Measurements from ENCODE around the gene FAXC. TPM values are rescaled to one million over a fixed set of nuclear protein-coding genes. Genes with fewer than 3 reads are reported as not detected.

FAXC gene
- total RNA-seq, 1 donor from 2014 or later, result 6.6 TPM

- no peaks in the 10 kb centered on the region for H3K4me1 ChIP-seq
- no peak overlapping the region for H3K27ac ChIP-seq
- no peaks in the 10 kb centered on the region for H3K27me3 ChIP-seq
- H3K4me3 ChIP-seq, result no peak overlapping the region
- no peaks in the 10 kb centered on the region for H3K9me3 ChIP-seq
- H3K36me3 ChIP-seq, result no peaks in the 10 kb centered on the region
- no peak for DNase-seq (ENCODE audit: extremely low spot score in 2 of 2)
- intact Hi-C loops (cut with DNase I), result no loop called here
- TF ChIP-seq POLR2A (IDR thresholded peaks at IDR 0.05), result no peak
- no peak for TF ChIP-seq POLR2AphosphoS5 (IDR thresholded peaks at IDR 0.05; ENCODE audit: insufficient read depth in 1 of 2, low read depth in 1 of 2)
- TF ChIP-seq CTCF (IDR thresholded peaks at IDR 0.05), result no peak
Observed at GRCh38 chr6:99252421-99252820, 97.1 kb downstream of the FAXC start.

GRCh38 chr6:99250476-99250875 is 99.0 kb downstream of the FAXC start:
- TF ChIP-seq POLR2A (IDR thresholded peaks at IDR 0.05) (no peak), POLR2AphosphoS5 (IDR thresholded peaks at IDR 0.05; ENCODE audit: insufficient read depth in 1 of 2, low read depth in 1 of 2) (no peak), CTCF (IDR thresholded peaks at IDR 0.05) (no peak)
- DNase-seq (ENCODE audit: extremely low spot score in 2 of 2), result no peak
- no peak overlapping the region for H3K4me3 ChIP-seq

GRCh38 chr6:99246602-99247001 is 102.9 kb downstream of the FAXC start:
- no peak overlapping the region for H3K4me3 ChIP-seq
- H3K36me3 ChIP-seq, result no peaks in the 10 kb centered on the region
- no peak overlapping the region for H3K27ac ChIP-seq
- DNase-seq (ENCODE audit: extremely low spot score in 2 of 2), result no peak
- no peaks in the 10 kb centered on the region for H3K27me3 ChIP-seq
- no peak for TF ChIP-seq CTCF (IDR thresholded peaks at IDR 0.05)
- no peak for TF ChIP-seq POLR2AphosphoS5 (IDR thresholded peaks at IDR 0.05; ENCODE audit: insufficient read depth in 1 of 2, low read depth in 1 of 2)
- no peak for TF ChIP-seq POLR2A (IDR thresholded peaks at IDR 0.05)
- H3K9me3 ChIP-seq, result no peaks in the 10 kb centered on the region
- intact Hi-C loops (cut with DNase I), result no loop called here
- H3K4me1 ChIP-seq, result no peaks in the 10 kb centered on the region

More at GRCh38 chr6:99250476-99250875, 99.0 kb downstream of the FAXC start:
- H3K27me3 ChIP-seq, result no peaks in the 10 kb centered on the region
- intact Hi-C loops (cut with DNase I), result no loop called here
- no peaks in the 10 kb centered on the region for H3K9me3 ChIP-seq
- no peak overlapping the region for H3K27ac ChIP-seq
- no peaks in the 10 kb centered on the region for H3K4me1 ChIP-seq
- no peaks in the 10 kb centered on the region for H3K36me3 ChIP-seq

- H3K4me1 ChIP-seq, result no peaks in the 10 kb centered on the region
- H3K27me3 ChIP-seq, result no peaks in the 10 kb centered on the region
- no peak overlapping the region for H3K4me3 ChIP-seq
- intact Hi-C loops (cut with DNase I), result no loop called here
- DNase-seq (ENCODE audit: extremely low spot score in 2 of 2), result no peak
- no peaks in the 10 kb centered on the region for H3K36me3 ChIP-seq
- H3K9me3 ChIP-seq, result no peaks in the 10 kb centered on the region
- no peak overlapping the region for H3K27ac ChIP-seq
- TF ChIP-seq POLR2AphosphoS5 (IDR thresholded peaks at IDR 0.05; ENCODE audit: insufficient read depth in 1 of 2, low read depth in 1 of 2) (no peak), CTCF (IDR thresholded peaks at IDR 0.05) (no peak), POLR2A (IDR thresholded peaks at IDR 0.05) (no peak)
Observed at GRCh38 chr6:99241905-99242534, 107.5 kb downstream of the FAXC start.

- no peaks in the 10 kb centered on the region for H3K4me1 ChIP-seq
- no peaks in the 10 kb centered on the region for H3K27me3 ChIP-seq
- no peaks in the 10 kb centered on the region for H3K9me3 ChIP-seq
- TF ChIP-seq CTCF (IDR thresholded peaks at IDR 0.05) (no peak), POLR2A (IDR thresholded peaks at IDR 0.05) (no peak), POLR2AphosphoS5 (IDR thresholded peaks at IDR 0.05; ENCODE audit: insufficient read depth in 1 of 2, low read depth in 1 of 2) (no peak)
- DNase-seq (ENCODE audit: extremely low spot score in 2 of 2), result no peak
- intact Hi-C loops (cut with DNase I), result no loop called here
- no peak overlapping the region for H3K27ac ChIP-seq
- no peak overlapping the region for H3K4me3 ChIP-seq
- H3K36me3 ChIP-seq, result no peaks in the 10 kb centered on the region
Observed at GRCh38 chr6:99236010-99236409, 113.5 kb downstream of the FAXC start.
